Hepatocyte (in vitro differentiated cells): ENCODE results near the gene EEPD1.

ENCODE experiments used
- EZH2 ChIP-seq: fragments of 200-600 bp; sonication (generic); IDR thresholded peaks from 2 replicates; pipeline ENCODE4 v1.6.1; 2016; ENCODE audit warnings: antibody characterized with exemption, mild to moderate bottlenecking, borderline replicate concordance
- EZH2phosphoT487 ChIP-seq: fragments of 200-600 bp; sonication (generic); IDR thresholded peaks from one replicate; pipeline ENCODE4 v1.6.1; 2018; ENCODE audit warnings: antibody characterized with exemption, mild to moderate bottlenecking, low read depth, moderate library complexity; ENCODE audit not compliant: unreplicated experiment, severe bottlenecking
- TF ChIP-seq, protein P1 (sequence below): fragments of 200-600 bp; sonication (generic); IDR thresholded peaks from 2 replicates; pipeline ENCODE4 v1.5.1; 2016; ENCODE audit warnings: antibody characterized with exemption, mild to moderate bottlenecking; ENCODE audit not compliant: poor library complexity

- TF ChIP-seq, protein P1, sequence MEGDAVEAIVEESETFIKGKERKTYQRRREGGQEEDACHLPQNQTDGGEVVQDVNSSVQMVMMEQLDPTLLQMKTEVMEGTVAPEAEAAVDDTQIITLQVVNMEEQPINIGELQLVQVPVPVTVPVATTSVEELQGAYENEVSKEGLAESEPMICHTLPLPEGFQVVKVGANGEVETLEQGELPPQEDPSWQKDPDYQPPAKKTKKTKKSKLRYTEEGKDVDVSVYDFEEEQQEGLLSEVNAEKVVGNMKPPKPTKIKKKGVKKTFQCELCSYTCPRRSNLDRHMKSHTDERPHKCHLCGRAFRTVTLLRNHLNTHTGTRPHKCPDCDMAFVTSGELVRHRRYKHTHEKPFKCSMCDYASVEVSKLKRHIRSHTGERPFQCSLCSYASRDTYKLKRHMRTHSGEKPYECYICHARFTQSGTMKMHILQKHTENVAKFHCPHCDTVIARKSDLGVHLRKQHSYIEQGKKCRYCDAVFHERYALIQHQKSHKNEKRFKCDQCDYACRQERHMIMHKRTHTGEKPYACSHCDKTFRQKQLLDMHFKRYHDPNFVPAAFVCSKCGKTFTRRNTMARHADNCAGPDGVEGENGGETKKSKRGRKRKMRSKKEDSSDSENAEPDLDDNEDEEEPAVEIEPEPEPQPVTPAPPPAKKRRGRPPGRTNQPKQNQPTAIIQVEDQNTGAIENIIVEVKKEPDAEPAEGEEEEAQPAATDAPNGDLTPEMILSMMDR, result no peak
- TF ChIP-seq EZH2phosphoT487, result no peak
- no peak for TF ChIP-seq EZH2
Measured at GRCh38 chr7:36216063-36216684, 63.1 kb downstream of the EEPD1 start.
